Stimulated activated CD4-positive, alpha-beta T cell treated with anti-CD3 and anti-CD28 coated beads, Interleukin-4, amount 100 ng/mL, for 4 hours (primary cell): Measurements from ENCODE around the gene ATP2C2.
"Not testable (repeated sequence)": the region's sequence is repeated elsewhere in the genome, so short reads cannot be mapped to it uniquely, and the experiment has no call there.

Experiments
- DNase-seq, 2 experiments: peaks; one replicate each; pipeline ENCODE4 v3.0.0-alpha.2; 2020

ATP2C2 gene

DNA sequence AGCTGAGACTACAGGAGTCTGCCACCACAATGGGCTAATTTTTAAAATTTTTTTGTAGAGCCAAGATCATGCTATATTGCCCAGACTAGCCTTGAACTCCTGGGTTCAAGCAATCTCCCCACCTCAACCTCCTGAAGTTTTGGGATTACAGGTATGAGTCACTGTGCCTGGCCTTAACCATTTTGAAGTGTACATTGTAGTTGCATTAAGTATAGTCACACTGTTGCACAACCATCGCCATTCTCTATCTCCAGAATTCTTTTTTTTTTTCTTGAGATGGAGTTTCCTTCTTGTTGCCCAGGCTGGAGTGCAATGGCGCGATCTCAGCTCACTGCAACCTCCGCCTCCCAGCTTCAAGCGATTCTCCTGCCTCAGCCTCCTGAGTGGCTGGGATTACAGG is 35.1 kb downstream of the ATP2C2 start:
- DNase-seq, result not testable (repeated sequence)

DNA sequence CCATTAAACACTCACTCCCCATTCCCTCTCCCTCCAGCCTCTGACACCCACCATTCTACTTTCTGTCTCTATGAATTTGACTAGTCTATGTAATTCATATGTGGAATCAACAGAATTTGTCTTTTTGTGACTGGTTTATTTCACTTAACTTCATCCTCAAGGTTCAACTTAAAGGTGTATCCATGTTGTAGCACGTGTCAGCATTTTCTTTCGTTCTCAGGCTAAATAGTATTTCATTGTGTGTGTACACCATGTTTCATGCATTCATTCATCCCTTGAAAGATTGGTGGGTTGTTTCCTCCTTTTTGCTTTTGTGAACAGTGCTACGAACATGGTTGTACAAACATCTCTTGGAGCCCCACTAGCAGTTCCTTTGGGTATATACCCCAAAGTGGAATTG is 36.0 kb downstream of the ATP2C2 start:
- no peak for DNase-seq

- no peak for DNase-seq
Measured at GRCh38 chr16:84404936-84405639, 36.8 kb downstream of the ATP2C2 start.

GRCh38 chr16:84406006-84406963 is 37.9 kb downstream of the ATP2C2 start:
- no peak for DNase-seq

GRCh38 chr16:84407588-84408313 is 39.4 kb downstream of the ATP2C2 start:
- no peak for DNase-seq

DNA sequence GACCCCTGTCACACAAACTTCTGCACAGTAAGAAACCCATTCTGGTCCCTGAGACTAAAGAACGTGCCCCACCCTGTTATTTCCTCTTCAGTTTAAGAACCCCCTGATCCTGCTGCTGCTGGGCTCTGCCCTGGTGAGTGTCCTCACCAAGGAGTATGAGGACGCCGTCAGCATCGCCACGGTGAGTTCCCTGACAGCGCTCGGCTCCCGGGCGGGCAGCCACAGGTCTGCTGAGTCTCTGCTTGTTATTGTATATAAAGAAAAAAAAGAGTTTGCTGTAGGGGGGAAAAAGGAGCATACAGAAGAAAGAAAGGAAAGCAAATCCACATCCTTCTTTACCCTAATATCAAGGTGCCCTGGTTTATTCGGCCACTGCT is 40.0 kb downstream of the ATP2C2 start:
- no peak for DNase-seq

DNA sequence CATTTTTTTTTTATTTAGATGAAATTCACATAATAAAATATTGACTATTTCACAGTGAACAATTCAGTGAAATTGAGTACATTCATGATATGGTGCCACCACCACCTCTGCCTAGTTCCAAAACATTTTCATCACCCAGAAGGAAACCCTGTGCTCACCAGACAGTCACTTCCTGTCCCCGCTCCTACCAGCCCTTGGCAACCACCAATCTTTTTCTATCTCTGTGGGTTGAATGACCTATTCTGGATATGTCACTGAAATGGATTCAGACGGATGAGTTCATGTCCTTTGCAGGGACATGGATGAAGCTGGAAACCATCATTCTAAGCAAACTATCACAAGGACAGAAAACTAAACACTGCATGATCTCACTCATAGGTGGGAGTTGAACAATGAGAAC is 40.5 kb downstream of the ATP2C2 start:
- no peak for DNase-seq

DNA sequence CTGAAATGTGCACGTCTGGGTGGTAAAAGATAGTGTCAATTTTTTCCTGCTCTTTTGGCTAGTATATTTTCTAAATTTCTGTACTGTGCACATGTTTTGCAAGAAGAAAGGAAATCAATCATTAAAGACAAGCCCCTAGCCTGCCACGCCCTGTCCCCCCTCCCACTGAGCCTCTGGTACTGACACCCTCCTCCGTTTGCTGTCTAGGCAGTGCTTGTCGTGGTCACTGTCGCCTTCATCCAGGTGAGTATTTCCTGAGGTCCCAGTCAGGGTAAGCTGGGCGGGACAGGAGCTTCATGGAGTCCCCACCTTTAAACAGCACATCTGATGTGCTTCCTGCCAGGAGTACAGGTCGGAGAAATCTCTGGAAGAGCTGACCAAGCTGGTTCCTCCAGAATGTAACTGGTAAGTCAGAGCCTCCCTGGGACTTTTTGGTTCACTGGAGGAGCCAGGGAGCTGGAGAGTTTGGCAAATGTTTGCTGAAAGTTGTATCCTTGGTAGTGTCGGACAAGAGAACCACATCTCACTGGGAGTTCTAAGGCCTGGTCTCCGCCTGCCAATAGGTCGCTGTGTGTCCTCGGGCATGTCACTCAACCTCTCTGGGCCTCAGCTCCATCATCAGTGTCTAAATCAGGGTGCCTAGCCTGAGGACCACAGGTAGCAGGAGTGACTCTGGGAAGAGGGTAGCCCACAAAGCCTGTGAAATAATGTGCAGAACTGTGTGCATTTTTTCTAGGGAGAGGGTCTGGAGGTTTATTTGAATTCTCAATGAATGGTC is 42.2 kb downstream of the ATP2C2 start:
- DNase-seq, result no peak

DNA sequence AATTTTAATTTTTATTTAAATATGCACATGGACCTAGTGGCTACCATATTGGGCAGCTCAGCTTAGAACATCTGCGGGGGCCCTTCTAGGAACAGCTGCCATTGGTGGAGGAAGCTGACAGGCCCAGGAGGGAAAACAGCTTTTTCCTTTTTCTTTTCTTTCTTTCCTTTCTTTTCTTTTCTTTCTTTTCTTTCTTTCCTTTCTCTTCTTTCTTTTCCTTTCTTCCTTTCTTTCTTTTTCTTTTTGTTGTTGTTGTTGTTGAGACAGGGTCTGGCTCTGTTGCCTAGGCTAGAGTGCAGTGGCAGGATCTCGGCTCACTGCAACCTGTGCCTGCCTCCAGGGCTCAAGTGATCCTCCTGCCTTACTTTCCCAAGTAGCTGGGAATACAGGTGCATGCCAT is 43.4 kb downstream of the ATP2C2 start:
- no peak for DNase-seq

GRCh38 chr16:84412262-84412661 is 43.9 kb downstream of the ATP2C2 start:
- no peak for DNase-seq

- DNase-seq, result no peak
Measured at GRCh38 chr16:84413244-84414004, 45.1 kb downstream of the ATP2C2 start.

- no peak for DNase-seq
Measured at GRCh38 chr16:84414789-84415326, 46.5 kb downstream of the ATP2C2 start.

- DNase-seq, result no peak
Measured at GRCh38 chr16:84416407-84417321, 48.3 kb downstream of the ATP2C2 start.

- no peak for DNase-seq
Measured at GRCh38 chr16:84418056-84418849, 49.9 kb downstream of the ATP2C2 start.

GRCh38 chr16:84419730-84420129 is 51.4 kb downstream of the ATP2C2 start:
- no peak for DNase-seq

DNA sequence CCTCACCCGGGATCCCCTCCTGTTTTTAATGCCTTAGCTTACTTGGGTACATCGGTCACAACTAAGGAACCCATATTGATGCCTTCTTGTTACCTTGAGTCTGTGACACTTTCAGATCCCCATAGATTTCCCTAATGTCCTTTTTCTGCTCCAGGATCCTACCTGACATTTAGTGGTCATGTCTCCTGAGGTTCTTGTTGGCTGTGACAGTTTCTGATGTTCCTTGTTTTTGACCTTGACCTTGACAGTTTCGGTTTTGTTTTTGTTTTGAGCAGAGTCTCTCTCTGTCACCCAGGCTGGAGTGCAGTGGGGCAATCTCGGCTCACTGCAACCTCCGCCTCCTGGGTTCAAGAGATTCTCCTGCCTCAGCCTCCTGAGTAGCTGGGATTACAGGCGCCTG is 52.2 kb downstream of the ATP2C2 start:
- not testable (repeated sequence) for DNase-seq

- DNase-seq, result no peak
Measured at GRCh38 chr16:84421081-84421937, 53.0 kb downstream of the ATP2C2 start.

- DNase-seq, result no peak
Measured at GRCh38 chr16:84421938-84422220, 53.5 kb downstream of the ATP2C2 start.

DNA sequence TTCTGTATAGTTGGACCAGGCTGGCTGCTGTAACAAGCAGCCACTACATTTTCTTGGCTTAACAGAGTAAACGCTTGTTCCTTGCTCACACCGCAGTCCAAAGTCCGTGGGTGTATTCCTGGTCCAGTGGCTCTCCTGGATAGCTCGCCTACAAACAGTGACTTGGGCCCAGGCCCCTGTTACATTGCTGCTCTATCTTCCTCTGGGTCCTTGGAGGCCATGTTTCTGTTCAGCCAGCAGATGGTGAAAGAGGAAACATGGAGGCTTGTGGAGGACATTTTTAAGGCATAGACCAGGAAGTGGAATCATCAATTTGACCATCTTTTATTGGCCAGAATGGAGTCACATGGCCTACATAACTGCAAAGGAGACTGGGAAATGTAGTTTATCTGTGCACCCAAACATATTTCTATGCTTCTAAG is 55.1 kb downstream of the ATP2C2 start:
- DNase-seq, result no peak
